Caki2 (cell line): ENCODE data around the gene FXYD3. TPM values are rescaled to one million over a fixed set of nuclear protein-coding genes. Genes with fewer than 3 reads are reported as not detected.
A peak's percentile ranks its signal among the peaks of the same experiment; 100 is the strongest.

ENCODE experiments used
- DNase-seq: peaks from one replicate; pipeline ENCODE4 v3.0.0-alpha.2; 2015; ENCODE audit warnings: low read depth
- in situ Hi-C: cut with HindIII; loops from 2 replicates; pipeline ENCODE4 v1.10.0; 2016; ENCODE audit warnings: low sequenced_read_pairs, low pct_unique_long_range_greater_than_20kb, mixed read lengths
- total RNA-seq: library from RNA; depleted of rRNA; stranded (reverse); fragments of >200 nt; shearing (Covaris generic); gene quantifications from 2 replicates; pipeline ENCODE4 v1.2.3, GENCODE V29; 2014; ENCODE audit warnings: low replicate concordance

The FXYD3 gene
- total RNA-seq, 1 experiment from 2014 or later = not detected

DNA sequence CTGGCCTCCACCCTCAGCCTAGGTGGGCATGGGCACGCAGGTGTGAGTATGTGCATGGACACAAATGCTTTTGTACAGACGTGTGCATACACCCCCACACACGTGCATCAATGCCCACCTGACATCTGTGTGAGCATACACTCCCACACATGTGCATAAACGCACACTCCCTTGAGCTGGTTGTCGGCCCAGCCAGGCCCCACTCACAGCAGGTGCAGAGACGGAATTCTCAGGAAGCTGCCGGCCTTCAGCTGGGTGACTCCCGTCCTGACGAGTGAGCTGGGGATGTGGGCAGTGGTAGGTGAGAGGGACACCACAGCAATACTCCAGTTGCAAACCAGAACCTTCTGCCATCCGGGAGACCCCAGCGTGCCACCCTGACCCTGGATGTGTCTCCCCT, 18.2 kb downstream of the FXYD3 start:
- in situ Hi-C loops = no loop called here
- DNase-seq = no peak

DNA sequence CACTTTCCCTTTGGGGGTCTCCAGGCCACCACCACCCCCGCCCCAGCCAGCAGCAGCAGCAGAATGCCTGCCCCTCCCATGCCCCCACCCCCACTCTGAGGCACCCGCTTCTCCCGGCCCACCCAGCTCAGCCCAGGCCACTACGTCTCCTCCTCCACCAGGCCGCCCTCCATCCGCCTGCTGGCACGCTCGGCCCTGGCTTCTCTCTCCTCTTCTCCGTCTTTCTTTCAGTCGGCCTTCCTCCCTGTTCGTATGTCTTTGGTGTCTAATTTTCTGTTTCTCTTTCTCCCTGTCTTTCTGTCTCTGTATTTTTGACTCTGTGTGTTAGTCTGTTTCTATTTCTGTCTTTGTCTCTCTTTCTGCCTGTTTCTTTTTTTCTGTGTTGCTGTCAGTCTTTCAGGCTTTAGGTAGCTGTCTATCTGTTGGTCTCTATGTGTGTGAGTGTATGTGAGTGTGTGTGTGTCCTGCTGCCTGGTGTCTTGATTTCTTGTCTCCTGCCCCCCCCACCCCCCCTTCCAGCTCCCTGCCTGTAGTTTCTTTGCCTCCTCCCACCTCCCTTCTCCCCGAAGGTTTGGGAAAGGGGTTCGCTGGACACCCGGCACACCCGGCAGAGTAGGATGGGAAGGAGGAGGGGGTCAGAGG, 19.1 kb downstream of the FXYD3 start, which contains the start of gene LGI4:
Gene LGI4, minus strand, starts transcription at position 459 of the 642 bp plus-strand sequence. Its CDS starts 379 bp downstream, at position 80.
- in situ Hi-C loops = no loop called here
- no peak for DNase-seq

- in situ Hi-C loops = no loop called here
- DNase-seq = peak; percentile 63
Measured at GRCh38 chr19:35135389-35135909, 19.8 kb downstream of the FXYD3 start.

DNA sequence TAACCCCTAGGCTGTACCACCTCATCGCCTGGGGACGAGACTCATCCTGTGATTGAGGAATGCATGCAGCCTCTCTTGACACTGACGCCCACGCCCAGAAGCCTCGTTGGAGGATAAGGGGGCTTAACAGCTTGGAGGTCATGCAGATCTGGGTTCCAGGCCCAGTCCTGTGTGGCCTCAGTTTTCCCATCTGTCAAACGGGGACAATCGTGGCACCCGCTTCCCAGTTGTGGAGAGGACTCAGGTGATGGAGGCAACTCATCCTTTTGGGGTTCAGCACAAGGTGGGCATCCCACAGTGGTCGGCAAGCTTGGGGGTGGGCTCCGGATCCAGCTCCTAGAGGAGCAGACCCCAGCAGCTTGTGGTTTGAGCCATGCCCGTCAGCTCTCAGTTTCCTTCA, 20.6 kb downstream of the FXYD3 start:
- in situ Hi-C loops = no loop called here
- no peak for DNase-seq

DNA sequence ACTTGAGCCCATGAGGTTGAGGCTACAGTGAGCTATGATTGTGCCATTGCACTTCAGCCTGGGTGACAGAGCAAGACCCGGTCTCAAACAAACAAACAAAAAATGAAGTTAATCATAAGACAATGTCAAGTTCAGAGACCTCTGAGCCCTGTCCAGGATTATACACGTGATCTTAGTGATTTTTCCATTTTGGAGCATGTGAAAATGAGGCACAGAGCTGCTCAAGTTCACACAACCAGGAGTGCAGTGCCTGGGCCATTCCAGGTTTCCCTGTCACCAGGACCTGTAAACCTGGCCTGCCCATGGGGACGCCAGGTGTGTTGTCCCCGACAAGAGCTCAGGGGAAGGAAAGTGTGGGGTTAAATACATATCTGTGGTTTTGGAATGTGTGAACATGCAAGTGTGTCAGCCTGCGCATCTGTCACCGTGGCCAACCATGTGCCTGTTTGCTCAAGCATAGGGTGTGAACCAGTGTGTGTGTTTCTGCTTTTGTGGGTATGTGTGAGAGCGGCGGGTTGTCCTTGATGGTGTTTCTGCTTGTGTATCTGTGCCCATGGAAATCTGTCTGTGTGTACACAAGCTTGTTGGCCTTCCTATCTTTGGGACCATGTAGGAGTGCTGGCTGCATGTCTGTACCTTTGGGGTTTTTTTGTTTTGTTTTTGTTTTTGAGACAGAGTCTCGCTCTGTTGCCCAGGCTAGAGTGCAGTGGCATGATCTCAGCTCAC, 21.5 kb downstream of the FXYD3 start:
- DNase-seq = no peak
- in situ Hi-C loops = no loop called here

DNA sequence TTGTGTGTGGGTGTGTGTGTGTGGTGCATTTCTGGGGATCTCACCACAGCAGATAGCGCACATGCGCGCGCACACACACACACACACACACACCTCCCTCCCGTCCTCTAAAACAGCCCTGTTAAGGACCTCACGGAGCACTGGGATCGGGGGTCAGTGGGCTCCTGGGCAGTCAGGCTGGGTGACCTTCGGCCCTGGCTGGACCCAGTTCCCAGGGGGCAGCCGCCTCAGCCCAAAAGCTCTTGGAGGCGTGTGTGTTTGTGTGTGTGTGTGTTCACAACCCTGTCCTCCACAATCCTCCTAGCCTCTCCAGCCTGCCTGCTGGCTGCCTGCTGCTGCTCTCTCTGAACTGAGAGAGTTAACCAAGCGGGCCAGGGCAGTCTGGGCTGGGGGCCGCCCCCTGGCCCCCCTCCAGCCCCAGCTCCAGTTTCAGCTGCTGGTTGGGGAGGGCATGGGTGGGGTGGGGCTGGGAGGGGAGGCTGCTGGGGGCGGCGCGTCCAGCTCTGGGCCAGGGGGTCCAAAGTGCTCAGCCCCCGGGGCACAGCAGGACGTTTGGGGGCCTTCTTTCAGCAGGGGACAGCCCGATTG, 22.8 kb downstream of the FXYD3 start, which contains the start of gene FXYD1:
Gene FXYD1, plus strand, starts transcription at position 520 of the 588 bp plus-strand sequence. CDS start 1,256 bp downstream, outside the sequence.
- in situ Hi-C loops = no loop called here
- no peak for DNase-seq

DNA sequence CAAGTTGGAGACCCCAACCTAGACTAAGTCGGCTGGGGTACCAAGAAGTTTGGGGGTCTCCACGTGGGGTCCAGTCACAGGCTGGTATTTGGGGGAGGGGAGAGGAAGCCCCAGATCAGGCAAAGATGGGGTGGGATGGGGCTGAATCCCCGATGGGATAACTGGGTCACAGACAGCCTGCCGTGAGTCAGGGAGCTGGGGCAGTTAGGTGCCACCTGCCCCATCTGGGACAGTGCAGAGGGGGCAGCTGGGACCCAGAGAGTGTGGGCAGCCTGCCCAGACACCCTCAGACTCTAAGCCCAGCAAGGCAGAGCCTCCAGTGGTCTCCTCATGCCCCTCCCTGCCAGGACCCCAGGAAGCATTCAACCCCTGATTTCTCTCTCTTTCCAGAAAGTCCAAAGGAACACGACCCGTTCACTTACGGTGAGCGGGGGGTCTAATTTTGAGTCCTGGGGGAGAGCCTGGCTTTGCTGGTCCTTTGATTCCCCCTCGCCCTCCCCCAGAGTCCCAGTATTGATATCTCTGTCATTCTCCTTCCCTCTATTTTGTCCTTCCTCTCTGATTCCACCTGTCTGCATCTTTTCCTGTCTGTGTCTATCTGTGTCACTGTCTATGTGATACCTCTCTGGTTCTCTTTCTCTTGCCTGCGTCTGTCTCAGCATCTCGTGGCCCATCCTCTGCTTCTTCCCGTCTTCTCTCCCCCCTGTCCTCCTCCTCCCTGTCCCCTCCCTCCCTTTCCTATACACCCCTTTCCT, 24.8 kb downstream of the FXYD3 start:
- in situ Hi-C loops = no loop called here
- DNase-seq = no peak

DNA sequence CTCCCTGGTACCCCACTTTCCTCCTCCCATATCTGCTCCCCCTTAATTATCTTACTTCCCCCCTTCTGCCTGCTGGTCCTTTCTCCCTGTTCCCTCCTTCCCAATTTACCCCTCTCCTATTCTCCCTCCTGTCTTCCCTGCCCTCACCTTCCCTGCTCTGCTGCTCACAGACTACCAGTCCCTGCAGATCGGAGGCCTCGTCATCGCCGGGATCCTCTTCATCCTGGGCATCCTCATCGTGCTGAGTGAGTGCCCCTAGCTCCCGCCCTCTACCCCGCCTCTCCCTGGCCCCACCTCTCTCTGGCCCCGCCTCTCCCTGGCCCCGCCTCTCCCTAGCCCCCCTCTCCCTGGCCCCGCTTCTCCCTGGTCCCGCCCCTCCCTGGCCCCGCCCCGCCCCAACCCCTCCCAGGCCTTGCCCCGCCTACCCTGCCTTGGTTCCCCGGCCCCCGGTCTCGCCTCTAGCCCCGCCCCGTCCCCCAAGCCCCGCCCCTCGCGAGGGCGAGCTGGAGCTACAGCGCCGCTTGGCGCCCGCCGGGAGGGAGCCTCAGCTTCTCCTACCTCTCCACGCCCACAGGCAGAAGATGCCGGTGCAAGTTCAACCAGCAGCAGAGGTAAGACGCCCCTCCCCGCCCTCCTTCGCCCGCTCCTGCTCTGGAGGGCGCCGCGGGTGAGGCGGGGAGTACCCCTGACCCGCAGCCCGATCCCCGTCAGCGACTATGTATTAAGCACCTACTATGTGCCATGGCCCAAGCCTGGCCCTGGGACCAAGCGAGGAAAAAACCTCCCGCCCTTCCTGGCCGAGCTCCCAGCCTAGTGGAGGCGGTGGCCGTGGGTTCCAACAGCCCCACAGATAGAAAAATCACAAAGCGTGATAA, 25.6 kb downstream of the FXYD3 start:
- in situ Hi-C loops = no loop called here
- DNase-seq = peak; percentile 78

DNA sequence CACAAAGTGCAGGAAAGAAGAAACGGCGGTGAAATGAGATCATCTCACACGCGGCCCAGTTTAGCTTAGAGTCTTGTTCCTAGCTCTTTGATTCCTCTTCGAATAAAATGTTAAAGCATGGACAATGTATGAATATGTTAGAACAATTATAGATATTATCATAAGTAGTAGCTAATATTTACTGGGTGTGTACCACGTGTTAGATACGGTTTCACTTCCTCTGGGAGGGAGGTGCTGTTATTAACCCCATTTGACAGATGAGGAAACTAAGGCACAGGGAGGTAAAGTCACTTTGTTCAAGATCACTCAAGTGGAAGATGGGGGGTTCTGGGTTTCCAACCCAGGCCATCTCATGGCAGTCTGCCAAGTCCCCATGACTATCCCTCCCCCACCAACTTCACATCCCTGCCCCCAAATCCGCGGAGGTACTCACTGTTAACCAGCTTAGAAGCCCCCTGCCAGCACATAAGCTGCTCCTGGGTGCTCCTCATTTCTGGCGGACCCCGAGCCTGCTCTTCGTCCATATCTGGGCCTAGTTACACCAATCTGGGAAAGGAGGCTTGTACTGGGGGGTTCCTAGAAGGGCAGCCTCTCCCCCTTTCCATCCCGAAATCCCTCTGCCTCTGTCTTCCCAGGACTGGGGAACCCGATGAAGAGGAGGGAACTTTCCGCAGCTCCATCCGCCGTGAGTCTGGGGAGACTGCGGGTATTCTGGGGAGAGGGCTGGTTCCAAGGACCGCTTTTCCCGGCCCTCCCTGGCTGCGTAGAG, 26.4 kb downstream of the FXYD3 start:
- in situ Hi-C loops = no loop called here
- DNase-seq = no peak

DNA sequence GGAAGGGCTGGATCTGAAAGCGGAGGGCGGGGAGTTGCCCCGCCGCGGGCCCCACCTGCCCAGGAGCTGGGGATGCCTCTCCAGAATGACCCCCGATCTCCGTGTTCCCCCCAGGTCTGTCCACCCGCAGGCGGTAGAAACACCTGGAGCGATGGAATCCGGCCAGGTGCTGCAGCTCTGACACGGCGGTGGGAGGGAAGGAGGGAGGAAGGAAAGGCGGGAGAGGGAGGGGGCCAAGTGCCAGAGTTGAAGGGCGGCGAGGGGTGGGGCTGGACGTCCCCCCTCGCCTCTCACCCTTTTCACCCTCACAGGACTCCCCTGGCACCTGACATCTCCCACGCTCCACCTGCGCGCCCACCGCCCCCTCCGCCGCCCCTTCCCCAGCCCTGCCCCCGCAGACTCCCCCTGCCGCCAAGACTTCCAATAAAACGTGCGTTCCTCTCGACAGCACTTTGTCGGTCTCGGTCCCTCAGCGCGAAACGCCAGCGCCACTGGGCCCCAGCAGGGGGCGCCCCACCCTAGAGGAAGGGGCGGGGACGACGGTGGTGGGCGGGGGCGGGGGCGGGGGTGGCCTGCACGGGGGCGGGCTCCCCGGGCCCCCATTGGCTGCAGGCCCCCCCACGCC, 27.1 kb downstream of the FXYD3 start:
- DNase-seq = no peak
- in situ Hi-C loops = no loop called here

GRCh38 chr19:35143231-35143715, 27.6 kb downstream of the FXYD3 start, which contains the start of gene FXYD7:
Gene FXYD7 (plus strand): TSS chr19:35143255. CDS start chr19:35143334, 79 bp downstream.
- DNase-seq = no peak
- in situ Hi-C loops = no loop called here

DNA sequence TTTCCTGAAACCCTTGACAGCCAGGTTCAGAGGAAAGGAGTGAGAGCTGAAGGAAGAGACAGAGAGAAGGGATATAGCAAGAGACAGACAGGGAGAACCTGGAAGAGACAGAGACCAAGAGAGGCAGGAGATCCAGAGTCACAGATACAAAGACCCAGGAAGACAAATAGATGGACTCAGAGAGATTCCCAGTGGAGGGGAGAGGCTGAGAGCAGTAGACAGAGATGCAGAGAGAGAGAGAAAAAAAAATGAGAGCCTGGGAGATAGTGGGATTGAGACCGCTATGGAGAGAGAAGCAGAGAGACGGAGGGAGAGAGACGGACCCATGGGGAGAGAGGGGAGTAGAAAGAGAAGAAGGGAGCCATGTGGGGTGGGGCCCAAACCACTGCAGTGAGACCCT, 28.2 kb downstream of the FXYD3 start:
- no peak for DNase-seq
- in situ Hi-C loops = no loop called here

- no peak for DNase-seq
- in situ Hi-C loops = no loop called here
Measured at GRCh38 chr19:35144259-35144599, 28.6 kb downstream of the FXYD3 start.

DNA sequence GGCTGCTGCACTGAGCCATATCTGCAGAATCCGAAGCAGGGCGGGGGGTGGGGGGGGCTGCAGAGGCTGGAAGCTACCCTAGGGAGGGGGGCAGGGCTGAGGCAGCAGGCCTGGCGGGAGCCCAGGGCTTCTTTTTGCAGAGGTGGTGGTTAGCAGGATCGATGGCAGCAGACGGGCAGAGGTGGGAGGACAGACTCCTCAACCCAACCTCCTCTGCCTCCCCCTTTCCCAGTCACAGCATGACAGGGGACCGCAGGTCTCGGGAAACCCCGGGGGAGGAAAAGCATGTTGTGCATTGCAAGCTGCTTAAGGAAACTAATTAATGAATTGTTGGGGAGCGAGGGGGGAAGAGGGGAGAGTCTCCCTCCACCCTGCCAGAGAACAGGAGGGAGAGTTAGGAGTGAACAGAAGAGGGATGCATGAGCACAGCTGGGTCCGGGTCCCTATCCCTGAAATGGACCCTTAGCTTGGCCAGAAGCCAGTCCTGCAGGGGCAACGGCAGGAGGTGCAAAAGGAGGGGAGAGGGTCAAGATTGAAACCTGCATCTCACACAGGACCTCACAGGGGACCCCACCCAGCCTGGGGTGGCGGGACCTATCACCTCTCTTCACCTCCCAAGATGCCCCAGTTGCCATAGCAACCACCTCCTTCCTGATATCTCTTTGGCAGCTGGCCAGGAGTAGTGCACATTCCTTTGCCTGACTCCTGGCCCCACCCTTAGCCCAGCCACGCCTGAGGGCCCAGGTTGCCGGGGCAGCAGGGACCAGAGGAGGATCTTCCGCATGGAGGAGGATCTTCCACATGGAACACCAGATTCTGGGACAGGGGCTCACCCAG, 29.2 kb downstream of the FXYD3 start:
- in situ Hi-C loops = no loop called here
- DNase-seq = peak; percentile 87

GRCh38 chr19:35146746-35147459, 31.3 kb downstream of the FXYD3 start:
- in situ Hi-C loops = no loop called here
- no peak for DNase-seq
